OCI-M1 (cell line): Measurements from ENCODE around the gene STARD8.

Source experiments
- DNase-seq: peaks from one replicate; lab custom pipeline; 2025; lab: John Stamatoyannopoulos, UW

The STARD8 gene

GRCh38 chrX:68690936-68691501, 43.6 kb downstream of the STARD8 start:
- peak; percentile 4 for DNase-seq

- DNase-seq, result no peak
Observed at GRCh38 chrX:68691921-68692320, 44.5 kb downstream of the STARD8 start.

GRCh38 chrX:68692651-68693050, 45.2 kb downstream of the STARD8 start:
- DNase-seq, result no peak

- DNase-seq, result peak; percentile 88
Observed at GRCh38 chrX:68693481-68694434, 46.3 kb downstream of the STARD8 start.

GRCh38 chrX:68694435-68695205, 47.2 kb downstream of the STARD8 start:
- peak; percentile 36 for DNase-seq

- peak; percentile 46 for DNase-seq
Observed at GRCh38 chrX:68695206-68695845, 47.9 kb downstream of the STARD8 start.

- peak; percentile 35 for DNase-seq
Observed at GRCh38 chrX:68696267-68696990, 49.0 kb downstream of the STARD8 start.

GRCh38 chrX:68697036-68697435, 49.6 kb downstream of the STARD8 start:
- DNase-seq, result no peak

- DNase-seq, result peak; percentile 64
Observed at GRCh38 chrX:68697465-68698125, 50.1 kb downstream of the STARD8 start.

GRCh38 chrX:68698942-68699341, 51.5 kb downstream of the STARD8 start:
- DNase-seq, result peak; percentile 16

- DNase-seq, result peak; percentile 62
Observed at GRCh38 chrX:68699960-68700746, 52.7 kb downstream of the STARD8 start.

GRCh38 chrX:68703369-68703768, 55.9 kb downstream of the STARD8 start:
- no peak for DNase-seq

- no peak for DNase-seq
Observed at GRCh38 chrX:68703846-68704245, 56.4 kb downstream of the STARD8 start.

GRCh38 chrX:68705986-68706385, 58.5 kb downstream of the STARD8 start:
- no peak for DNase-seq

- DNase-seq, result no peak
Observed at GRCh38 chrX:68708503-68709290, 61.2 kb downstream of the STARD8 start.

GRCh38 chrX:68710870-68711576, 63.6 kb downstream of the STARD8 start:
- DNase-seq, result peak; percentile 41

GRCh38 chrX:68711845-68712244, 64.4 kb downstream of the STARD8 start:
- no peak for DNase-seq

GRCh38 chrX:68714856-68715255, 67.4 kb downstream of the STARD8 start:
- no peak for DNase-seq

GRCh38 chrX:68717196-68717595, 69.7 kb downstream of the STARD8 start:
- no peak for DNase-seq
